SH-SY5Y (cell line): ENCODE measurements around the gene TMCO4.

Source experiments
- GATA2 ChIP-seq: IDR thresholded peaks from 2 replicates; pipeline ENCODE4 v1.6.1; 2011; ENCODE audit warnings: mild to moderate bottlenecking, low read depth, low read length
- GATA3 ChIP-seq: IDR thresholded peaks from 2 replicates; pipeline ENCODE4 v1.6.1; 2011; ENCODE audit warnings: low read depth, mild to moderate bottlenecking, low read length, moderate library complexity

GRCh38 chr1:19703280-19703679, 96.4 kb downstream of the TMCO4 start:
- TF ChIP-seq GATA2, result no peak
- no peak for TF ChIP-seq GATA3
